WTC11 (cell line): ENCODE data around the gene WWP2. TPM values are rescaled to one million over a fixed set of nuclear protein-coding genes. Genes with fewer than 3 reads are reported as not detected.

ENCODE experiments used
- ATAC-seq: fragments of 200-7000 bp; cut with Tn5 transposase; 2 replicates; pipeline ENCODE4 v1.10.0; 2021; ENCODE audit warnings: mild to moderate bottlenecking, moderate library complexity
- CTCF ChIA-PET: fragments of 300-600 bp; sonication (Branson Sonifier 250); formaldehyde crosslinking; loops from one replicate; lab custom pipeline; 2021; ENCODE audit warnings: antibody characterized with exemption; lab: Charles Lee
- POLR2A ChIA-PET: fragments of 350-600 bp; sonication (Branson Sonifier 250); formaldehyde crosslinking; loops from one replicate; lab custom pipeline; 2021; ENCODE audit warnings: antibody characterized with exemption; lab: Charles Lee
- DNase-seq: peaks from one replicate; pipeline ENCODE4 v3.0.0; 2021; ENCODE audit warnings: low spot score
- H3K27ac Mint-ChIP-seq: 2 replicates; pipeline ENCODE4 v1.8.0; 2021; ENCODE audit warnings: mixed read lengths
- H3K27me3 Mint-ChIP-seq: 2 replicates; pipeline ENCODE4 v1.8.0; 2021; ENCODE audit warnings: low read depth, mild to moderate bottlenecking, moderate library complexity, mixed read lengths
- H3K36me3 Mint-ChIP-seq: 2 replicates; pipeline ENCODE4 v1.8.0; 2021; ENCODE audit warnings: mixed read lengths
- H3K4me1 Mint-ChIP-seq: 2 replicates; pipeline ENCODE4 v1.8.0; 2022; ENCODE audit warnings: mixed read lengths
- H3K4me3 Mint-ChIP-seq: 2 replicates; pipeline ENCODE4 v1.8.0; 2021; ENCODE audit warnings: mild to moderate bottlenecking, moderate library complexity, mixed read lengths
- H3K9me3 Mint-ChIP-seq: 2 replicates; pipeline ENCODE4 v1.8.0; 2021; ENCODE audit warnings: mixed read lengths
- AR ChIP-seq: fragments of 250-450 bp; sonication (Bioruptor Pico); IDR thresholded peaks from 2 replicates; pipeline ENCODE4 v1.9.0; 2021; ENCODE audit warnings: mild to moderate bottlenecking
- ATF3 ChIP-seq: sonication (generic); formaldehyde crosslinking; conservative IDR thresholded peaks from 2 replicates; pipeline ENCODE4 v1.8.1; 2022; ENCODE audit warnings: mild to moderate bottlenecking, missing genetic modification reagents
- ATF6 ChIP-seq: sonication (generic); formaldehyde crosslinking; IDR thresholded peaks from 2 replicates; pipeline ENCODE4 v1.8.1; 2023; ENCODE audit warnings: mild to moderate bottlenecking, missing genetic modification reagents
- CTCF ChIP-seq: fragments of 200-600 bp; IDR thresholded peaks from 2 replicates; pipeline ENCODE4 v1.8.0; 2022; ENCODE audit warnings: antibody characterized with exemption
- EMX1 ChIP-seq: fragments of 250-450 bp; sonication (Bioruptor Pico); IDR thresholded peaks from 2 replicates; pipeline ENCODE4 v1.8.0; 2021; ENCODE audit warnings: mild to moderate bottlenecking
- GABPB1 ChIP-seq: sonication (generic); formaldehyde crosslinking; IDR thresholded peaks from 2 replicates; pipeline ENCODE4 v1.8.1; 2023; ENCODE audit warnings: mild to moderate bottlenecking, missing genetic modification reagents
- GTF2I ChIP-seq: fragments of 250-450 bp; sonication (Bioruptor Pico); conservative IDR thresholded peaks from 2 replicates; pipeline ENCODE4 v1.4.0; 2021; ENCODE audit warnings: mild to moderate bottlenecking
- MAX ChIP-seq: sonication (generic); formaldehyde crosslinking; IDR thresholded peaks from 2 replicates; pipeline ENCODE4 v1.8.0; 2022; ENCODE audit warnings: mild to moderate bottlenecking, missing genetic modification reagents
- USF2 ChIP-seq: sonication (generic); formaldehyde crosslinking; IDR thresholded peaks from 2 replicates; pipeline ENCODE4 v1.8.1; 2023; ENCODE audit warnings: mild to moderate bottlenecking, missing genetic modification reagents, moderate library complexity
- ZNF317 ChIP-seq: sonication (generic); formaldehyde crosslinking; IDR thresholded peaks from 2 replicates; pipeline ENCODE4 v1.8.1; 2023; ENCODE audit warnings: low read depth, mild to moderate bottlenecking, moderate library complexity, missing genetic modification reagents, borderline replicate concordance
- total RNA-seq: library from RNA; stranded (reverse); gene quantifications from 3 replicates; pipeline ENCODE4 v1.2.3, GENCODE V29; 2021

WWP2 gene
- total RNA-seq, 1 experiment from 2014 or later, result 39.1 TPM

GRCh38 chr16:69861292-69862030 is 99.3 kb downstream of the WWP2 start (continued):
- TF ChIP-seq AR (CRISPR knock-in tag) (no peak), EMX1 (CRISPR knock-in tag) (no peak), ATF3 (CRISPR knock-in tag) (no peak)

GRCh38 chr16:69863401-69864281 is 101.5 kb downstream of the WWP2 start:
- ATAC-seq (no peak), DNase-seq (no peak)
- H3K27me3 Mint-ChIP-seq, result no peaks in the 10 kb centered on the region
- POLR2A ChIA-PET, result no interaction called here
- no peak overlapping the region; the same call in 1 of the 2 replicates for H3K27ac Mint-ChIP-seq
- H3K36me3 Mint-ChIP-seq, result no peaks in the 10 kb centered on the region
- no peaks in the 10 kb centered on the region for H3K9me3 Mint-ChIP-seq
- no peak overlapping the region for H3K4me3 Mint-ChIP-seq
- H3K4me1 Mint-ChIP-seq, result peaks cover 3% of the 10 kb centered on the region; the same call in 1 of the 2 replicates
- CTCF ChIA-PET, result interaction anchor here (0.6 to 1.0 kb wide), 3 partner anchors 40 to 143 kb away, joined by 3 read pairs; no protein-coding TSS in a partner anchor
- TF ChIP-seq ATF6 (CRISPR knock-in tag), result no peak
- TF ChIP-seq GABPB1, result 0 out of 2 replicates have a peak, but pooled peaks have one; percentile 17

GRCh38 chr16:69865701-69866100 is 103.6 kb downstream of the WWP2 start:
- CTCF ChIA-PET, result no interaction called here

More at GRCh38 chr16:69865701-69866100, 103.6 kb downstream of the WWP2 start:
- Mint-ChIP-seq H3K27ac (peak overlapping the region; percentile 81), H3K9me3 (no peaks in the 10 kb centered on the region), H3K4me1 (no peaks in the 10 kb centered on the region), H3K27me3 (no peaks in the 10 kb centered on the region), H3K36me3 (no peaks in the 10 kb centered on the region), H3K4me3 (no peak overlapping the region)
- ATAC-seq, result no peak
- POLR2A ChIA-PET, result no interaction called here
- no peak for DNase-seq
- no peak for TF ChIP-seq USF2 (CRISPR knock-in tag)
- no peak for TF ChIP-seq MAX
- no peak for TF ChIP-seq ATF6 (CRISPR knock-in tag)
- TF ChIP-seq ZNF317 (CRISPR knock-in tag), result no peak
- no peak for TF ChIP-seq GTF2I
- no peak for TF ChIP-seq CTCF
